ENCODE data around the gene GLDC.

GLDC gene

GRCh38 chr9:6489099-6489498, 156.4 kb downstream of the GLDC start:
- DNase-seq: no peak

GRCh38 chr9:6488395-6488794, 157.1 kb downstream of the GLDC start:
- DNase-seq: no peak

- DNase-seq: no peak
Measured at GRCh38 chr9:6484210-6484609, 161.3 kb downstream of the GLDC start.

Measured in NCI-H1092 treated with DMSO at 0.1 percent for 48 hours (cell line).